ENCODE data around the gene NECAB3.
A peak's percentile ranks its signal among the peaks of the same experiment; 100 is the strongest.

Gene NECAB3

DNA sequence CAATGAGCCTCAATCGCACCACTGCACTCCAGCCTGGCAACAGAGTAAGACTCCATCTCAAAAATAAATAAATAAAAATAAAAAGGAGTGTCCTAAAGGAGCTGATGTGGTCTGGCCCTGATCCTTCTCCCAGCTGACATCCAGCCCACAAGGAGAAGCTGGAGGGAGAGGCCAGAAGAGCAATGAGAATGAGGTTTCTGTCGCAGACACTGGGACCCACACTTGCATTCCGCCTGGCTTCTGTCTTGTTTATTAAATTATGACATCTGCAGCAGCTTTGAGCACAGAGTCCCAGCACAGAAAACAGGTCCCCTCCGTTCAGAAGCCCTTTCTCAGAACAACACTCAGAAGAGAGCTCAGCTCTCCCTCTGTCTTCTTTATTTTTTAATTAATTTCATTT is 22.2 kb upstream of the NECAB3 start:
- no peak for DNase-seq

- no peak for DNase-seq
Measured at GRCh38 chr20:33694639-33695012, 20.4 kb upstream of the NECAB3 start.

DNA sequence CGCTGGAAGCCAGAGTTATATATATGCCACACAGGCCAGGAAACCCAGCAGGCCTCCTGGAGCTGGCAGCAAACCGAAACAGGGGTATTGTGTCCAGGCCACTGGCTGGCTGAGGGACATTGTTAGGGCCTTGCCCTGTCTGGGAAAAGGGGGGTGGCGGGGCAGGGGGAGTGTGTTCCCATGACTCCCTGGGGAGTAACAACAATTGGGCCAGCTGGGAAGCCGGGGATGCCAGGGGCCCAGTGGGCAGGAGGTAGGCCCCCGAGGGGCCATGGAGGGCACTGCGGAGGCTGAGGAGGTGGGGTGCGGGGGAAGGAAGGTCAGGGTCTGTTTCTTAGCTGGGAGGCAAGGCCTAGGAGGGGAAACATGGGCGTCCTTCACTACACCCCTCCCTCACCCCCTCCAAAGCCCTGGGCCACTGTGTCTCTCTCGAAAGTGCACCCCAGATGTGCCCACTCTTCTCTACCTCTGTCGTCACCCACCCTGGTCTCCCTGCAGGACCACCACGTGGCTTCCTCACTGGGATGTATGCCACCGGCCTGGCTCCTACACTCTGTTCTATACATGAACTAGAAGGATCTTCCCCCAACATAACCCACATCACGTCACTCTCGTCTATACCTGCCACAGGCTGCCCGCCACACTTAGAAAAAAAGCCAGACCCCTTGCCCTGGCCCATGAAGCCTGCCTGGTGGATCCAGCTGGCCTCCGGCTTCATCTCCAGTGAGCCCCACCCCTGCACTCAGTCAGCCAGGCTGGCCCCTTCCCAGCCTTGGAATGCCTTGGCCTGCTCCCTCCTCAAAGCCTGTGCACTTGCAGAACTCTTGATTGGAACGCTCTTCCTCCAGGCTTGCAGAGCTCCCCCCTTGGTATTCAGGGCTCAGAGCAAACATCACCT is 19.8 kb upstream of the NECAB3 start:
- no peak for DNase-seq

- DNase-seq, result no peak
Measured at GRCh38 chr20:33693289-33693688, 19.1 kb upstream of the NECAB3 start.

- peak; percentile 63 for DNase-seq
Measured at GRCh38 chr20:33689973-33690372, 15.7 kb upstream of the NECAB3 start.

DNA sequence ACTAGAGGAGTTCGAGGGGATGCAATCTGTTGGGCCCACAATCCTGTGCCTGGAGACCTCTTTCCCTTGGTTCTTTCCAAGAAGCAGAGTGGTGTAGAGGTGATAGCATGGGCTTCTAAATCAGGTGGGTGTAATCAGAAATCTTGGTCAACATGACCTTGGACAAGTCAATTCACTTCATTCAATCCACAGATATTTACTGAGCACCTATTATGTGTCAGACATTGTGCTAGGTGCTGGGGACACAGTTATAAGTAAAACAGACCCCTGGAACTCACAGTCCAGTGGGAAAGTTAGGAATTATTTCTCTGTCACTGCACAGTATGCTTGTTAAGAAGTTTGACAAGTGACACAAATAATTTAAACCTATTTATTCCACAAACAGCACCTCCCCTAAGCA is 15.3 kb upstream of the NECAB3 start:
- DNase-seq, result no peak

- DNase-seq, result no peak
Measured at GRCh38 chr20:33688938-33689424, 14.8 kb upstream of the NECAB3 start.

GRCh38 chr20:33687993-33688937 is 14.0 kb upstream of the NECAB3 start:
- DNase-seq, result no peak

DNA sequence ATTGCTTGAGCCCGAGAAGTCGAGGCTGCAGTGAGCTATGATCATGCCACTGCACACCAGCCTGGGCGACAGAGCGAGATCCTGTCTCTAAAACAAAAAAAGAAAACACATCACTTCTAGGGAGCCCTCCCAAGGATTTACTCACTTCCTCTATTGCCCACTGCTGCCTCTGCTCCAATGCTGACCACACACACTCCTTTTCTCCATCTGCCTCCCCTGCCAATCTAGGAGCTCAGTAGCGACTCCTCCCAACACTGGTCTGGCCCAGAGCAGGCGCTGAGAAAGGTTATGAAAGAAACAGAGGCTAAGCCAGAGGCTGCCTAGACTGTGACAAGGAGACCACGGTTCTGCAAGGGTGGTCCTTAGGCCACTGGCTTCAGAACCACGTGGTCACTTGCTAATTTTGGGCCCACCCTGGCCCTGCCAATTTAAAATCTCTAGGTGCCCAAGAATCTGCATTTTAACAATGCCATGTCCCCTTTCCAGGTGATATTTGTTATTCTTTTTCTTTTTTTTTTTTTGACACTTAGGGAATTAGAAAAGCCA is 13.2 kb upstream of the NECAB3 start:
- no peak for DNase-seq

GRCh38 chr20:33686984-33687366 is 12.7 kb upstream of the NECAB3 start:
- DNase-seq, result no peak

- DNase-seq, result peak; percentile 98
Measured at GRCh38 chr20:33686100-33686983, 12.1 kb upstream of the NECAB3 start, which contains the start of gene E2F1. Gene E2F1 (minus strand): TSS chr20:33686385. CDS start chr20:33686264, 121 bp downstream.

DNA sequence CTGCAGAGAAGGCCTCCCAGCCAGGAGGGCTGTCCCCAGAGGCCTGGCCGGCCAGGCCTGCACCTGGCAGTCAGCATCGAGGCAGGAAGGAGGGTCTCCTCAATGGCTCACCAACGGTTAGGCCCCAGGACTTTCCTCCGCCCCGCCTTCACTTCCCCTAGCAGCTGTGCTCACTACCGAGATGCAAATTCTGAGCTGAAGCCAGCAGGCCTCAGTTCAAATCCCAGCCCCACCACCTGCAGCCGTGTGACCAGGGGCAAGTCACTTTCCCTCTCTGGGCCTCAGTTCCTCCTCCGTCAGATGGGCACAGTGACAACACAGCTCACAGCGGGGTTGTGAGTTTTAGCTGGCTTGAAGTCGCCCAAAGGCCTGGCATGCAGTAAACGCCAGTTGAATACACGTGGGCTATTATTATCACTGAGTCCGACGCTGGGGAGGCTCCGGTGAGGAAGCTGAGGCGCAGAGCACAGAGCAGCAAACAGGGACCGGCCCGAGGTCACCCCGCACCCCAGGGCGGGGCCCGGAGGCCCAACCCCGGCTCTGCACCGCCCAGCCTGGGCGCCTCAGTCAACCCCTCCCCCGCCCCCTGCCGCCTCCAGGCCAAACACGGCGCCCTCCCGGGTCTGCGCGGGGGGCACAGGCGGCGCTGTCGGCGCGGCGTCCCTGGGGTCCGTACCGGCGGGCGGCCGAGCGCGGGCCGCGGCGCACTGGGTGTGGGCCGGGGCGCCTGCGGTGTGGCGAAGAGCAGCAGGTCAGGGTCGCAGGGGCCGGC is 11.3 kb upstream of the NECAB3 start:
- DNase-seq, result peak; percentile 85

DNA sequence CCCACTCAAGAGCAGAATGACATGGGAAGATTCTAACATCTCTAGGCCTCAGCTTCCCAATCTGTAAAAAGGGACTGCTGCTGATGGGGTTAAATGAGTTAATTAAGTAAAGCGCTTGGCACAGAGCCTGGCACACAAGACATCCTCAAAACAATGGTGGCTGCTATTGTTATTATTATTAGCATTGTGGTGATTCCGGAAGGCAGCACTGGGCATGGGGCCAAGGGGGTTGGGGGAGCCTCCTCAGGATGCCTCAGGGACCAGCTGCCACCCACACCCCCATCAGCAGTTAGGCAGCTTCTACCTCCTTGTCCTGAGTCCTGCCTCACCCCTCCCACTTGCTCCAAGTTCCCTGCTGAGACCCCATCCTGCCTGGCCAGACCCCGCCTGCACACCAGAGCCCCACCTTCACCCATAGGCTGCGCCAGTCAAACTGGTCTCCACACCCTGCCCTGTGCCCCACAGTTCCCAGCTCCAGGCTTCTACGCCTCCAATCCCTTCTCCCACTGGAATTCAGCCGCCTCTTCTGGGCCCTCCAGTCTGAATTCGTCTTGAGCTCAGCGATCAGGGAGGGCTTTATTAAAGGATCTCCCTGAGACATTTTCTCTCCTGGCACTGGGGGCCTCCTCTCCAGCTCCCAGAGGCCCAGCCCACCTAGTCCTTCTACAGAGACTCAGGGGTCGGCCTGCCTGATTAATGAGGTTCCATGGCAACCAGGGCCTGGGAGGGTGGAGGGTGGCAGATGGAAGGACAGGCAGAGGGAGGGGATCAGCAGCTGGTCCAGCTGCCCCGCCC is 10.5 kb upstream of the NECAB3 start:
- DNase-seq, result no peak

DNA sequence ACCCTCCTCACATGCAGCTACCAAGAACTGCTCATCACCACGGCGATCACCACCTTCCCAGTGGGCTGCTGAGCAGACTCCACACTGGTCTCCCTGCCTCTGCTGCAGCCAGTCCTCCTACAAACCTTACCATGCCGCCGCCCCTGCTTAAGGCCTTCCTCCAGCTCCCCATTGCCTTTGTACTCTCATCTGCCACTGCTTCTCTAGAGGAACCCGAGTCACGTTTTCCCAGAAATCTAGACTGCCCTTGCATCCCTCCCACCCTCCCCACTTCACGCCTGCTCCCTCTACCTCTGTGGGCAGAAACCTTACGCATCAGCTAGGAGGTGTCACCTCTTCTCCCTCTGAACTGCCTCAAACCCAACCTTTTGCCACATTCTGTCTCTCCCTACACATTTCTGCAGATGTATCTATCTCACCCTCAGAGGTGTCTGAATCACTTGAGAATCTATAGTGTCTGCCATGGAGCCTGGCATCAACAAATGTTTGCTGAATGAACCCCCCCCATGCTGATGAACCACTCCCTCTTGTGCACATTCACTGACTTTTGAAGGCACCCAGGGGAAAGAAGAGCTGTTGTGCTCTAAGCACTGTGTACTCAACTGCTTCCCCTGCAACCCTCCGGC is 7.6 kb upstream of the NECAB3 start:
- DNase-seq, result no peak

GRCh38 chr20:33681288-33681687 is 7.1 kb upstream of the NECAB3 start:
- no peak for DNase-seq

DNA sequence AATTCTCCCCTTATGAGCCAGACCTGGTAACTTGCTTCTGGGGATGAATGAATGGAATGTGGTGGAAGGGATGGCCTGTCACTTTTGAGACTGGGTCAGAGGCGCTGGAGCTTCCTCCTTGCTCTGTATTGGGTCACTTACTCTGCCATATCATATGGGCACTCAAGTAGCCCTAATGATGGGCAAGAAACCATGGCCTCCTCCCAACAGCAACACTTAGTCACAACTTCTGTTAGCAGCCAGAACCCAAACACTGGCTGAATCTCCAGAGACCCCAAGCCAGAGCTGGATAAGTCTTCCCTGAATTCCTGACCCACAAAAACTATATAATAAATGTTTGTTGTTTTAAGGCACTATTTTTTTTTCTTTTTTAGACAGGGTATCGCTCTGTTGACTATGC is 6.5 kb upstream of the NECAB3 start:
- no peak for DNase-seq

- peak; percentile 54 for DNase-seq
Measured at GRCh38 chr20:33679758-33680485, 5.7 kb upstream of the NECAB3 start.

DNA sequence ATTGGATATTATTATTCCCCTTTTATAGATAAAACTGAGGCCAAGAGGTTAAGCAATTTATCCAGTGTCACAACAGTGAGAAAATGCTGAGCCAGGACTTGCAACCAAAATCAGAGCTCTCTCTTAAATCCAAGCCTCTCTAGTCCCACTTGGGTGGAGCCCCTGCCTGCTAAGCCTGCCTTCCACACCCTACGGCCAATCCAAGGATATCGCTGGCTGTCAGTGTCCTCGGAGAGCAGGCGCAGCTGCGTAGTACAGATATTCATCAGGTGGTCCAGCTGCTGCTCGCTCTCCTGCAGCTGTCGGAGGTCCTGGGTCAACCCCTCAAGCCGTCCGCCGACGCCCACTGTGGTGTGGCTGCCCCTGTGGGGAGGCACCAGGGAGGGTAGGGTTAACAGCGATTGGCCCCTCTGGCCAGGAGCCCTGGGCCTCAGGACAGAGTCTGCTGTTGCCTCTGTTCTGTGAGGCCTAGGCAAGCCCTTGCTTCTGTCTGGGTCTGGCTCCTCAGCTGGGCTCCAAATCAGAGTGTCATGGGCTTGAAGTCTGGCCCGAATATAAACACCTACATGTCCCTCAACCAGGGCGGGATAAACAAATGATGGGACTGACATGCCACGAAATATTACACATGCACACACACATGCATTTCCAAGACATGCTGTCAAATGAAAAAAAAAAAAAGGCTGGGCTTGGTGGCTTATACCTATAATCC is 3.9 kb upstream of the NECAB3 start:
- no peak for DNase-seq
